Measurements from ENCODE around the gene SLC25A23.
"Not testable (repeated sequence)": the region's sequence is repeated elsewhere in the genome, so short reads cannot be mapped to it uniquely, and the experiment has no call there.

DNA sequence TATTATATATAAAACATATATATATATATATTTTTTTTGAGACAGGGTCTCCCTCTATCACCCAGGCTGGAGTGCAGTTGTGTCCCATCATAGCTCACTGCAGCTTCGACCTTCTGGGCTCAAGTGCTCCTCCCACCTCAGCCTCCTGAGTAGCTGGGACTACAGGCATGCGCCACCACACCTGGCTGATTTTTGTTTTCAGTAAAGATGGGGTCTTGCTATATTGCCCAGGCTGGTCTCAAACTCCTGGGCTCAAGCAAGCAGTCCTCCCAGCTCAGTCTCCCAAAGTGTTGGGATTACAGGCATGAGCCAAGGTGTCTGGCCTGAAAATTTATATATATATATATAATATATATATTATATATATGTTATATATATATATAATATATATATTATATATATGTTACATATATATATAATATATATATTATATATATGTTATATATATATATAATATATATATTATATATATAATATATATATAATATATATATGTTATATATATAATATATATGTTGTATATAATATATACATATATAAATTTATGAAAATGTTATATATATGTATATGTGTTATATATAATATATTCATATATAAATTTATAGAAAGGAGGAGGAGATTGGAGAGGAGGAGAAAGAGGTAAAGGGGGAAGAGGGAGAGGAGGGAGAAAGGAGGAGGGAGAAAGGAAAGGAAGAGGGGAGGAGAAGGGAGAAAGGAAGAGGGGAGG is 30.7 kb downstream of the SLC25A23 start:
- TF ChIP-seq EZH2 (IDR thresholded peaks at IDR 0.05; ENCODE audit: borderline replicate concordance, low read depth, low read length, severe bottlenecking) = not testable (repeated sequence)
- TF ChIP-seq, protein P1, sequence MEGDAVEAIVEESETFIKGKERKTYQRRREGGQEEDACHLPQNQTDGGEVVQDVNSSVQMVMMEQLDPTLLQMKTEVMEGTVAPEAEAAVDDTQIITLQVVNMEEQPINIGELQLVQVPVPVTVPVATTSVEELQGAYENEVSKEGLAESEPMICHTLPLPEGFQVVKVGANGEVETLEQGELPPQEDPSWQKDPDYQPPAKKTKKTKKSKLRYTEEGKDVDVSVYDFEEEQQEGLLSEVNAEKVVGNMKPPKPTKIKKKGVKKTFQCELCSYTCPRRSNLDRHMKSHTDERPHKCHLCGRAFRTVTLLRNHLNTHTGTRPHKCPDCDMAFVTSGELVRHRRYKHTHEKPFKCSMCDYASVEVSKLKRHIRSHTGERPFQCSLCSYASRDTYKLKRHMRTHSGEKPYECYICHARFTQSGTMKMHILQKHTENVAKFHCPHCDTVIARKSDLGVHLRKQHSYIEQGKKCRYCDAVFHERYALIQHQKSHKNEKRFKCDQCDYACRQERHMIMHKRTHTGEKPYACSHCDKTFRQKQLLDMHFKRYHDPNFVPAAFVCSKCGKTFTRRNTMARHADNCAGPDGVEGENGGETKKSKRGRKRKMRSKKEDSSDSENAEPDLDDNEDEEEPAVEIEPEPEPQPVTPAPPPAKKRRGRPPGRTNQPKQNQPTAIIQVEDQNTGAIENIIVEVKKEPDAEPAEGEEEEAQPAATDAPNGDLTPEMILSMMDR (IDR thresholded peaks at IDR 0.05; ENCODE audit: borderline replicate concordance, extremely low read depth, low read length, poor library complexity, severe bottlenecking) = not testable (repeated sequence)
